Measurements from ENCODE around the gene SMIM1. TPM values are rescaled to one million over a fixed set of nuclear protein-coding genes. Genes with fewer than 3 reads are reported as not detected.
A peak's percentile ranks its signal among the peaks of the same experiment; 100 is the strongest.

Gene SMIM1
- total and polyA plus RNA-seq, 2 donors (not counting 3 experiments of a cell fraction or from before 2014, with no cell fraction given), result 1.4 to 2.9 TPM

DNA sequence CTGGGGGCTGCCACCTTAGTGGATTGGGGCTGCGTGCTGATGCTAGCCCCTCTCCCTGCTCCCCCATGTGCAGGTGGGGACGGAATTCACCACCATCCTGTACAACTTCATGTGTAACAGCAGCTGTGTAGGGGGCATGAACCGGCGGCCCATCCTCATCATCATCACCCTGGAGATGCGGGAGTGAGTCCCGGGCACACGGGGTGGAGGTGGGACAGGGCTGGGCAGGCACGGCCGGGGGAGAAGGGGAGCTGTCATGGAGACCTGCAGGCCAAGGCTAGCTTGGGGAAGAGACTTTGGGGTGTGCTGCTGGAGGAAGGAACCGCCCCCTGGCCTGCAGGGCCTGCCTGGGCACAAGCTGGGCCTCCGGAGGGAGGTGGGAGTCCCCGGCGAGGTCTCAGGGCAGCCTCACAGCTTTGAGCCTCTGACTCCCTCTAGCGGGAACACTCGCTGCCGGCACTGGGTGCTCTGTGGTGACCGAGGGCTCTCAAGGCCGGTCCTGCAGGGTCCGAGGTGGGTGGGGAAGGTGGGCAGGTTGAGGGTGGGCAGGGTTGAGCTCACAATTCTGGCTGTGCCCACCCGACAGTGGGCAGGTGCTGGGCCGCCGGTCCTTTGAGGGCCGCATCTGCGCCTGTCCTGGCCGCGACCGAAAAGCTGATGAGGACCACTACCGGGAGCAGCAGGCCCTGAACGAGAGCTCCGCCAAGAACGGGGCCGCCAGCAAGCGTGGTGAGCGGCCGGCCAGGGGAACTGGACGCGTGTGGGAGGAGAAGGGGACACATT, 45.3 kb upstream of the SMIM1 start:
- ChIA-PET CTCF (interaction anchor here (0.7 to 1.4 kb wide), 11 partner anchors 10 to 274 kb away, joined by 3 to 10 read pairs (median 4); no protein-coding TSS in a partner anchor), POLR2A (no interaction called here)
- DNase-seq (ENCODE audit: low read depth, low spot score), result no peak
- TF ChIP-seq FOS (IDR thresholded peaks at IDR 0.05; ENCODE audit: borderline replicate concordance, insufficient read depth, low read length), result no peak
- TF ChIP-seq, protein P1, sequence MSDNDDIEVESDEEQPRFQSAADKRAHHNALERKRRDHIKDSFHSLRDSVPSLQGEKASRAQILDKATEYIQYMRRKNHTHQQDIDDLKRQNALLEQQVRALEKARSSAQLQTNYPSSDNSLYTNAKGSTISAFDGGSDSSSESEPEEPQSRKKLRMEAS (IDR thresholded peaks at IDR 0.05; ENCODE audit: insufficient read depth, insufficient read length), result no peak
- TF ChIP-seq, protein P2, sequence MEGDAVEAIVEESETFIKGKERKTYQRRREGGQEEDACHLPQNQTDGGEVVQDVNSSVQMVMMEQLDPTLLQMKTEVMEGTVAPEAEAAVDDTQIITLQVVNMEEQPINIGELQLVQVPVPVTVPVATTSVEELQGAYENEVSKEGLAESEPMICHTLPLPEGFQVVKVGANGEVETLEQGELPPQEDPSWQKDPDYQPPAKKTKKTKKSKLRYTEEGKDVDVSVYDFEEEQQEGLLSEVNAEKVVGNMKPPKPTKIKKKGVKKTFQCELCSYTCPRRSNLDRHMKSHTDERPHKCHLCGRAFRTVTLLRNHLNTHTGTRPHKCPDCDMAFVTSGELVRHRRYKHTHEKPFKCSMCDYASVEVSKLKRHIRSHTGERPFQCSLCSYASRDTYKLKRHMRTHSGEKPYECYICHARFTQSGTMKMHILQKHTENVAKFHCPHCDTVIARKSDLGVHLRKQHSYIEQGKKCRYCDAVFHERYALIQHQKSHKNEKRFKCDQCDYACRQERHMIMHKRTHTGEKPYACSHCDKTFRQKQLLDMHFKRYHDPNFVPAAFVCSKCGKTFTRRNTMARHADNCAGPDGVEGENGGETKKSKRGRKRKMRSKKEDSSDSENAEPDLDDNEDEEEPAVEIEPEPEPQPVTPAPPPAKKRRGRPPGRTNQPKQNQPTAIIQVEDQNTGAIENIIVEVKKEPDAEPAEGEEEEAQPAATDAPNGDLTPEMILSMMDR (IDR thresholded peaks at IDR 0.05; ENCODE audit: extremely low read depth in 1 of 2, insufficient read depth in 1 of 2, low read depth in 1 of 2, low read length in 2 of 2), result peak; percentile 31 to 54
- Histone ChIP-seq H3K9me3 (replicated peaks; ENCODE audit: control insufficient read depth, insufficient read depth, low read length) (no peaks in the 10 kb centered on the region), H3K27me3 (ENCODE audit: control insufficient read depth in 2 of 2, insufficient read depth in 2 of 2, low read length in 2 of 2) (no peaks in the 10 kb centered on the region), H3K27ac (ENCODE audit: insufficient read depth, low read depth, low read length) (no peak overlapping the region), H3K4me1 (ENCODE audit: control insufficient read depth, extremely low read depth, insufficient read depth, low read length) (no peaks in the 10 kb centered on the region), H3K9me1 (replicated peaks; ENCODE audit: control insufficient read depth, extremely low read depth, insufficient read depth, low read length) (no peaks in the 10 kb centered on the region), H4K20me1 (replicated peaks; ENCODE audit: control insufficient read depth, extremely low read depth, insufficient read depth, low read length) (no peaks in the 10 kb centered on the region), H3K9ac (replicated peaks; ENCODE audit: extremely low read depth, insufficient read depth, low read length) (no peak overlapping the region), H3K36me3 (ENCODE audit: control insufficient read depth in 2 of 2, extremely low read depth in 1 of 2, insufficient read depth in 2 of 2, low read length in 2 of 2) (no peaks in the 10 kb centered on the region), H3K4me2 (ENCODE audit: insufficient read depth, low read length) (no peak overlapping the region), H2AFZ (ENCODE audit: low read depth, low read length) (no peak overlapping the region), H3K79me2 (ENCODE audit: control insufficient read depth, insufficient read depth, low read length) (no peaks in the 10 kb centered on the region), H3K4me3 (replicated peaks in 1 of 3; ENCODE audit: insufficient read depth in 1 of 3, low read depth in 1 of 3, low read length in 3 of 3) (no peak overlapping the region)
- FAIRE-seq, result no peak
- intact Hi-C loops (cut with micrococcal nuclease) (no loop called here), dilution Hi-C loops (cut with MboI; ENCODE audit: extremely low pct_ligation_motif_present, low sequenced_read_pairs) (no loop called here)
- BruUV-seq (replicated peaks), result no TSS peak

All from endothelial cell of umbilical vein (primary cell).